GM20000 (cell line): ENCODE results near the gene SELPLG.

Experiments used
- DNase-seq: peaks from one replicate; pipeline ENCODE4 v3.0.0; 2012; ENCODE audit warnings: low spot score
- CTCF ChIP-seq: IDR thresholded peaks from 2 replicates; pipeline ENCODE4 v1.5.1; 2012; ENCODE audit warnings: mild to moderate bottlenecking, control low read depth; ENCODE audit errors: extremely low read depth, missing control alignments

Gene SELPLG

GRCh38 chr12:108672054-108672453 is 38.4 kb upstream of the SELPLG start:
- DNase-seq, result no peak
- TF ChIP-seq CTCF, result no peak

- no peak for TF ChIP-seq CTCF
- no peak for DNase-seq
These were observed 37.4 kb upstream of the SELPLG start for GRCh38 chr12:108671110-108671509.

GRCh38 chr12:108670066-108670631 is 36.5 kb upstream of the SELPLG start:
- no peak for TF ChIP-seq CTCF
- no peak for DNase-seq

- no peak for TF ChIP-seq CTCF
- DNase-seq, result no peak
These were observed 34.8 kb upstream of the SELPLG start for GRCh38 chr12:108668542-108668941.

GRCh38 chr12:108668063-108668462 is 34.4 kb upstream of the SELPLG start:
- no peak for DNase-seq
- no peak for TF ChIP-seq CTCF

GRCh38 chr12:108667349-108667748 is 33.7 kb upstream of the SELPLG start:
- DNase-seq, result no peak
- no peak for TF ChIP-seq CTCF

- no peak for TF ChIP-seq CTCF
- no peak for DNase-seq
These were observed 32.7 kb upstream of the SELPLG start for GRCh38 chr12:108666401-108666881.
